Lower lobe of right lung (tissue), 2 donors: ENCODE results near the gene KRT80. TPM values are rescaled to one million over a fixed set of nuclear protein-coding genes. Genes with fewer than 3 reads are reported as not detected.

ENCODE experiments used
- ATAC-seq, 2 donors: fragments of 200-7000 bp; cut with Tn5 transposase; one replicate each; pipeline ENCODE4 v1.9.1; 2020 to 2022; ENCODE audit warnings: mild to moderate bottlenecking in 2 of 2, moderate library complexity in 2 of 2
- DNase-seq: peaks from one replicate; pipeline ENCODE4 v3.0.0-alpha.2; 2020
- H3K27ac ChIP-seq: fragments of 200-600 bp; one replicate; pipeline ENCODE4 v1.8.0; 2022
- H3K27me3 ChIP-seq: fragments of 200-600 bp; one replicate; pipeline ENCODE4 v1.8.0; 2022; ENCODE audit warnings: low read depth
- H3K36me3 ChIP-seq: fragments of 200-600 bp; one replicate; pipeline ENCODE4 v1.8.0; 2022; ENCODE audit warnings: mild to moderate bottlenecking
- H3K4me1 ChIP-seq: fragments of 200-600 bp; one replicate; pipeline ENCODE4 v1.8.0; 2022
- H3K4me3 ChIP-seq: fragments of 200-600 bp; one replicate; pipeline ENCODE4 v1.8.0; 2022; ENCODE audit warnings: mild to moderate bottlenecking
- H3K9me3 ChIP-seq: fragments of 200-600 bp; one replicate; pipeline ENCODE4 v1.8.0; 2022
- CTCF ChIP-seq: fragments of 200-600 bp; IDR thresholded peaks from one replicate; pipeline ENCODE4 v1.8.0; 2022; ENCODE audit warnings: antibody characterized with exemption, mild to moderate bottlenecking
- intact Hi-C: fragments of 100-400 bp; cut with DNase I; formaldehyde crosslinking; loops from one replicate; pipeline ENCODE4 v1.11.0; 2022
- total RNA-seq: library from RNA; stranded (reverse); fragmentation: NEBNext Ultra II Directional; extraction: Animal tissue kit (Norgen Biotek cat#: 25700); gene quantifications from one replicate; pipeline ENCODE4 v1.2.1, GENCODE V29; 2021
- donor health status: DM: no; HTN: yes; CAD: no; lungs with severe emphysema.

The KRT80 gene
- total RNA-seq, 1 donor from 2014 or later, result 3.0 TPM

- intact Hi-C loops, result no loop called here
- TF ChIP-seq CTCF, result no peak
These were observed 21.0 kb downstream of the KRT80 start for GRCh38 chr12:52170827-52171226.

GRCh38 chr12:52169886-52170285, 21.9 kb downstream of the KRT80 start:
- Histone ChIP-seq H3K36me3 (no peaks in the 10 kb centered on the region), H3K27me3 (no peaks in the 10 kb centered on the region), H3K4me1 (peaks cover 12% of the 10 kb centered on the region), H3K4me3 (no peak overlapping the region), H3K27ac (no peak overlapping the region), H3K9me3 (no peaks in the 10 kb centered on the region)
- no peak for TF ChIP-seq CTCF
- intact Hi-C loops, result no loop called here
- ATAC-seq (no peak), DNase-seq (no peak)

More at GRCh38 chr12:52170827-52171226, 21.0 kb downstream of the KRT80 start:
- Histone ChIP-seq H3K9me3 (no peaks in the 10 kb centered on the region), H3K4me3 (no peak overlapping the region), H3K36me3 (no peaks in the 10 kb centered on the region), H3K27ac (no peak overlapping the region), H3K4me1 (peaks cover 7% of the 10 kb centered on the region), H3K27me3 (no peaks in the 10 kb centered on the region)
- DNase-seq, result no peak
- no peak for ATAC-seq

- Histone ChIP-seq H3K27me3 (no peaks in the 10 kb centered on the region), H3K36me3 (no peaks in the 10 kb centered on the region), H3K4me3 (no peak overlapping the region), H3K9me3 (no peaks in the 10 kb centered on the region), H3K4me1 (peaks cover 20% of the 10 kb centered on the region), H3K27ac (no peak overlapping the region)
- DNase-seq, result no peak
- intact Hi-C loops, result no loop called here
- TF ChIP-seq CTCF, result no peak
- ATAC-seq, result no peak
These were observed 23.6 kb downstream of the KRT80 start for GRCh38 chr12:52168019-52168717.

GRCh38 chr12:52167526-52167925, 24.3 kb downstream of the KRT80 start:
- H3K9me3 ChIP-seq, result no peaks in the 10 kb centered on the region
- ATAC-seq, result no peak
- H3K27ac ChIP-seq, result no peak overlapping the region
- intact Hi-C loops, result no loop called here
- no peak for TF ChIP-seq CTCF
- no peaks in the 10 kb centered on the region for H3K27me3 ChIP-seq
- no peak for DNase-seq
- no peak overlapping the region for H3K4me3 ChIP-seq
- H3K4me1 ChIP-seq, result peaks cover 20% of the 10 kb centered on the region
- H3K36me3 ChIP-seq, result no peaks in the 10 kb centered on the region

- no peak overlapping the region for H3K4me3 ChIP-seq
- ATAC-seq (no peak), DNase-seq (no peak)
- no peaks in the 10 kb centered on the region for H3K27me3 ChIP-seq
- H3K36me3 ChIP-seq, result no peaks in the 10 kb centered on the region
- TF ChIP-seq CTCF, result no peak
- no peaks in the 10 kb centered on the region for H3K9me3 ChIP-seq
- no peak overlapping the region for H3K27ac ChIP-seq
- H3K4me1 ChIP-seq, result peaks cover 20% of the 10 kb centered on the region
- intact Hi-C loops, result no loop called here
These were observed 25.1 kb downstream of the KRT80 start for GRCh38 chr12:52166672-52167071.
